Measurements from ENCODE around the gene EPN1. TPM values are rescaled to one million over a fixed set of nuclear protein-coding genes. Genes with fewer than 3 reads are reported as not detected.

Gene EPN1
- total and polyA plus RNA-seq, 9 of the 15 experiments (the other 6 are each of a cell fraction or from before 2014, with no cell fraction given): 0.08 to 138 (median 12.7) TPM

DNA sequence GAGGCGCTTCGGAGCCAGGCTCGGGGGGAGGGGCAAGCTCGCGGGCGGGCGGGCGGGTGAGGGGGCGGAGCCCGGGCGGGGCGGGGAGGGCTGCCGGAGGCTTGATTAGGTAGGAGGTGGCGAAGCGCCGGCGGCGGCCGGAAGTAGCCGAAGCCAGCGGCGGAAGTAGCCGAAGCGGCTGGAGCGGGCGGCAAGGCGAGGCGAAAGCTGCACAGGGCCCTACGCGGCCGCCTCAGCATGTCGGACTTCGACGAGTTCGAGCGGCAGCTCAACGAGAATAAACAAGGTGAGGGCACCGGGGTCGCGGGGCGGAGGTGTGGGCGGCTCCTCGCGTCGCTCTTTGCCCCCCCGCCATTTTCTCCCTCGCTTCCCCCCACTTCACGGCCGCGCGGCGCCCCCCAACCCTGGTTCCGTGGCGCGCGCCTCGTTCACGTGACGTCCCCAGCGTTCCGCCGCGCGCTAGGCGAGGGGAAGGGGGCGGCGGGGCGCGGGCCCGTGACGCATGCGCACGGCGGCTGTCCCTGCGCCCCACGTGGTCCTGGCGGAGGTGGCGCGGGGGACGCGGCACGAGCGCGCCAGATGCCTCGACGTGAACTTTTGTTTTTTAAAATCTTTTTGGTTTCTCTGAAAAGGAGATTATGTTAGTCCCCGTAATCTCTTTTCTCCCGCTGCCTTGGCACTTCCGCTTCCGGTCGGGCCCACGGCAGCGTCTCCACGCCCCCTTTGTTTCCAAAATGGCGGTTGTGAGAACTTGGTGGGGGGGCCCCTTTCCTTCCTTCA is 20.0 kb upstream of the EPN1 start, which contains the start of gene U2AF2 (continued):
- TF ChIP-seq, protein P1, sequence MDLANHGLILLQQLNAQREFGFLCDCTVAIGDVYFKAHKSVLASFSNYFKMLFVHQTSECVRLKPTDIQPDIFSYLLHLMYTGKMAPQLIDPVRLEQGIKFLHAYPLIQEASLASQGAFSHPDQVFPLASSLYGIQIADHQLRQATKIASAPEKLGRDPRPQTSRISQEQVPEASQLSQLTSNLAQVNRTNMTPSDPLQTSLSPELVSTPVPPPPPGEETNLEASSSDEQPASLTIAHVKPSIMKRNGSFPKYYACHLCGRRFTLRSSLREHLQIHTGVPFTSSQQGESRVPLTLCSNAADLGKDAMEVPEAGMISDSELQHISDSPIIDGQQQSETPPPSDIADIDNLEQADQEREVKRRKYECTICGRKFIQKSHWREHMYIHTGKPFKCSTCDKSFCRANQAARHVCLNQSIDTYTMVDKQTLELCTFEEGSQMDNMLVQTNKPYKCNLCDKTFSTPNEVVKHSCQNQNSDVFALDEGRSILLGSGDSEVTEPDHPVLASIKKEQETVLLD (IDR thresholded peaks at IDR 0.05): peak; percentile 76; the same call in 1 of the 2 replicates
- TF ChIP-seq POLR2AphosphoS5 (IDR thresholded peaks at IDR 0.05; ENCODE audit: control insufficient read depth, insufficient read depth, low read depth, low read length): peak; percentile 75
- TF ChIP-seq, protein P2, sequence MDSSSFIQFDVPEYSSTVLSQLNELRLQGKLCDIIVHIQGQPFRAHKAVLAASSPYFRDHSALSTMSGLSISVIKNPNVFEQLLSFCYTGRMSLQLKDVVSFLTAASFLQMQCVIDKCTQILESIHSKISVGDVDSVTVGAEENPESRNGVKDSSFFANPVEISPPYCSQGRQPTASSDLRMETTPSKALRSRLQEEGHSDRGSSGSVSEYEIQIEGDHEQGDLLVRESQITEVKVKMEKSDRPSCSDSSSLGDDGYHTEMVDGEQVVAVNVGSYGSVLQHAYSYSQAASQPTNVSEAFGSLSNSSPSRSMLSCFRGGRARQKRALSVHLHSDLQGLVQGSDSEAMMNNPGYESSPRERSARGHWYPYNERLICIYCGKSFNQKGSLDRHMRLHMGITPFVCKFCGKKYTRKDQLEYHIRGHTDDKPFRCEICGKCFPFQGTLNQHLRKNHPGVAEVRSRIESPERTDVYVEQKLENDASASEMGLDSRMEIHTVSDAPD (CRISPR knock-in tag; IDR thresholded peaks at IDR 0.05): no peak
- TF ChIP-seq, protein P3, sequence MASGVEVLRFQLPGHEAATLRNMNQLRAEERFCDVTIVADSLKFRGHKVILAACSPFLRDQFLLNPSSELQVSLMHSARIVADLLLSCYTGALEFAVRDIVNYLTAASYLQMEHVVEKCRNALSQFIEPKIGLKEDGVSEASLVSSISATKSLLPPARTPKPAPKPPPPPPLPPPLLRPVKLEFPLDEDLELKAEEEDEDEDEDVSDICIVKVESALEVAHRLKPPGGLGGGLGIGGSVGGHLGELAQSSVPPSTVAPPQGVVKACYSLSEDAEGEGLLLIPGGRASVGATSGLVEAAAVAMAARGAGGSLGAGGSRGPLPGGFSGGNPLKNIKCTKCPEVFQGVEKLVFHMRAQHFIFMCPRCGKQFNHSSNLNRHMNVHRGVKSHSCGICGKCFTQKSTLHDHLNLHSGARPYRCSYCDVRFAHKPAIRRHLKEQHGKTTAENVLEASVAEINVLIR (CRISPR knock-in tag; IDR thresholded peaks at IDR 0.05): peak; percentile 42; the same call in 1 of the 2 replicates
- peak; percentile 88; the same call in 1 of the 2 replicates for TF ChIP-seq NR3C1 (CRISPR knock-in tag; IDR thresholded peaks at IDR 0.05)
